Endothelial cell of umbilical vein (primary cell): Measurements from ENCODE around the gene DDHD1. TPM values are rescaled to one million over a fixed set of nuclear protein-coding genes. Genes with fewer than 3 reads are reported as not detected.

Experiments
- BruUV-seq: library from RNA; stranded (reverse); fragments of 400-500 nt; replicated peaks from 2 replicates; lab custom pipeline; 2021; lab: Mats Ljungman, UMichigan
- CTCF ChIA-PET: fragments of 300-600, 350-600 bp; sonication (Branson Sonifier 250); formaldehyde crosslinking; loops from one replicate; lab custom pipeline; 2021; ENCODE audit warnings: antibody characterized with exemption, inconsistent platforms; lab: Charles Lee
- POLR2A ChIA-PET: fragments of 300-600, 350-600 bp; sonication (Branson Sonifier 250); formaldehyde crosslinking; loops from one replicate; lab custom pipeline; 2021; ENCODE audit warnings: antibody characterized with exemption, inconsistent platforms; lab: Charles Lee
- DNase-seq: peaks from one replicate; pipeline ENCODE4 v3.0.0-alpha.2; 2011; ENCODE audit warnings: low read depth, low spot score
- FAIRE-seq: peaks from 2 replicates; lab custom pipeline; 2011; peaks lifted over from hg19 to GRCh38; lab: Jason Lieb, UNC
- H2AFZ ChIP-seq: 2 replicates; pipeline ENCODE4 v1.6.0; 2012; ENCODE audit warnings: low read depth, low read length, control low read depth, inconsistent platforms
- H3K27ac ChIP-seq: 2 replicates; pipeline ENCODE4 v1.5.1; 2011; ENCODE audit warnings: low read depth, mild to moderate bottlenecking, control low read depth, low read length, moderate library complexity; ENCODE audit not compliant: insufficient read depth
- H3K27me3 ChIP-seq, 2 experiments: 2 replicates each; pipeline versions ENCODE4 v1.6.0 to v1.6.1; 2011; ENCODE audit warnings: low read length in 2 of 2, mixed read lengths in 1 of 2; ENCODE audit not compliant: control insufficient read depth in 2 of 2, insufficient read depth in 2 of 2
- H3K36me3 ChIP-seq, 2 experiments: 2 replicates in 1 of 2; 3 replicates in 1 of 2; pipeline ENCODE4 v1.5.1; 2011; ENCODE audit warnings: low read length in 2 of 2, mild to moderate bottlenecking in 1 of 2, moderate library complexity in 1 of 2; ENCODE audit not compliant: control insufficient read depth in 2 of 2, insufficient read depth in 2 of 2; ENCODE audit errors: extremely low read depth in 1 of 2
- H3K4me1 ChIP-seq: 3 replicates; pipeline ENCODE4 v1.5.1; 2011; ENCODE audit warnings: mild to moderate bottlenecking, low read length; ENCODE audit not compliant: control insufficient read depth, insufficient read depth; ENCODE audit errors: extremely low read depth
- H3K4me2 ChIP-seq: 2 replicates; pipeline ENCODE4 v1.6.1; 2011; ENCODE audit warnings: low read length, control low read depth, mixed read lengths; ENCODE audit not compliant: insufficient read depth
- H3K4me3 ChIP-seq, 3 experiments: fragments of 200-600 bp in 1 of 3; sonication (generic), shearing (Covaris generic) in 1 of 3; replicated peaks in 1 of 3; 2 replicates each; pipeline ENCODE4 v1.5.1; 2011 to 2016; ENCODE audit warnings: control low read depth in 3 of 3, low read length in 3 of 3, mild to moderate bottlenecking in 2 of 3, inconsistent platforms in 1 of 3, low read depth in 1 of 3, moderate library complexity in 1 of 3; ENCODE audit not compliant: insufficient read depth in 1 of 3
- H3K79me2 ChIP-seq: 2 replicates; pipeline ENCODE4 v1.6.0; 2012; ENCODE audit warnings: low read length, inconsistent platforms; ENCODE audit not compliant: control insufficient read depth, insufficient read depth
- H3K9ac ChIP-seq: replicated peaks from 2 replicates; pipeline ENCODE3; 2011; ENCODE audit warnings: low read length, control low read depth; ENCODE audit not compliant: insufficient read depth; ENCODE audit errors: extremely low read depth
- H3K9me1 ChIP-seq: replicated peaks from 3 replicates; pipeline ENCODE4 v1.6.0; 2011; ENCODE audit warnings: mild to moderate bottlenecking, low read length; ENCODE audit not compliant: control insufficient read depth, insufficient read depth; ENCODE audit errors: extremely low read depth
- H3K9me3 ChIP-seq: replicated peaks from 2 replicates; pipeline ENCODE4 v1.5.1; 2012; ENCODE audit warnings: low read length, inconsistent platforms; ENCODE audit not compliant: control insufficient read depth, insufficient read depth
- H4K20me1 ChIP-seq: replicated peaks from 2 replicates; pipeline ENCODE3; 2011; ENCODE audit warnings: mild to moderate bottlenecking, low read length; ENCODE audit not compliant: control insufficient read depth, insufficient read depth; ENCODE audit errors: extremely low read depth
- CTCF ChIP-seq, 2 donors: IDR thresholded peaks; 1 replicate in 1 of 2; 2 replicates in 1 of 2; pipeline ENCODE4 v1.5.1; 2011; ENCODE audit warnings: low read length in 2 of 2, mild to moderate bottlenecking in 2 of 2, moderate library complexity in 2 of 2, control low read depth in 1 of 2, inconsistent platforms in 1 of 2, low read depth in 1 of 2; ENCODE audit not compliant: insufficient read depth in 1 of 2; ENCODE audit errors: extremely low read depth in 1 of 2
- EZH2 ChIP-seq: IDR thresholded peaks from 2 replicates; pipeline ENCODE4 v1.6.1; 2012; ENCODE audit warnings: borderline replicate concordance, low read depth, mild to moderate bottlenecking, moderate library complexity, low read length, inconsistent platforms; ENCODE audit not compliant: severe bottlenecking
- FOS ChIP-seq: IDR thresholded peaks from 2 replicates; pipeline ENCODE4 v1.6.1; 2011; ENCODE audit warnings: mild to moderate bottlenecking, low read length, moderate library complexity, borderline replicate concordance; ENCODE audit not compliant: insufficient read depth
- GATA2 ChIP-seq: IDR thresholded peaks from 2 replicates; pipeline ENCODE4 v1.7.0; 2011; ENCODE audit warnings: low read depth, mild to moderate bottlenecking, moderate library complexity, mixed read lengths, low read length; ENCODE audit not compliant: insufficient read length, insufficient read depth
- JUN ChIP-seq: IDR thresholded peaks from 2 replicates; pipeline ENCODE4 v1.6.1; 2011; ENCODE audit warnings: borderline replicate concordance, low read depth; ENCODE audit not compliant: insufficient read length, insufficient read depth
- MYC ChIP-seq: IDR thresholded peaks from one replicate; pipeline ENCODE4 v1.6.1; 2011; ENCODE audit warnings: mild to moderate bottlenecking, low read depth, low read length
- POLR2A ChIP-seq: IDR thresholded peaks from 2 replicates; pipeline ENCODE4 v1.6.1; 2012; ENCODE audit warnings: low read depth, mild to moderate bottlenecking, control low read depth, low read length
- POLR2AphosphoS5 ChIP-seq: IDR thresholded peaks from 2 replicates; pipeline ENCODE4 v1.6.1; 2012; ENCODE audit warnings: low read depth, mild to moderate bottlenecking, control low read depth, low read length, moderate library complexity; ENCODE audit not compliant: insufficient read depth
- dilution Hi-C: fragments of 300-500 bp; cut with MboI; formaldehyde crosslinking; loops from one replicate; pipeline ENCODE4 v1.15.0; 2019; ENCODE audit warnings: low sequenced_read_pairs; ENCODE audit not compliant: extremely low pct_ligation_motif_present
- intact Hi-C: fragments of 100-400 bp; cut with micrococcal nuclease; formaldehyde crosslinking; loops from one replicate; pipeline ENCODE4 v1.10.0; 2022
- polyA plus RNA-seq, 4 experiments: library from polyadenylated mRNA; depleted of rRNA in 3 of 4; stranded (reverse) in 3 of 4; unstranded in 1 of 4; fragments of >200 nt; gene quantifications; 2 replicates each; pipeline versions ENCODE4 v1.2.1 to v1.2.3, GENCODE V29; 2011 to 2012; ENCODE audit warnings: missing spikeins in 1 of 4
- total RNA-seq: library from RNA; stranded (reverse); gene quantifications from 2 replicates; pipeline ENCODE4 v1.2.3, GENCODE V29; 2021
- TF ChIP-seq, protein P1 (sequence below): IDR thresholded peaks from 2 replicates; pipeline ENCODE4 v1.6.1; 2011; ENCODE audit not compliant: insufficient read depth, insufficient read length

The DDHD1 gene
- total and polyA plus RNA-seq, 2 donors (not counting 3 experiments of a cell fraction or from before 2014, with no cell fraction given), result 2.7 to 12.4 TPM

DNA sequence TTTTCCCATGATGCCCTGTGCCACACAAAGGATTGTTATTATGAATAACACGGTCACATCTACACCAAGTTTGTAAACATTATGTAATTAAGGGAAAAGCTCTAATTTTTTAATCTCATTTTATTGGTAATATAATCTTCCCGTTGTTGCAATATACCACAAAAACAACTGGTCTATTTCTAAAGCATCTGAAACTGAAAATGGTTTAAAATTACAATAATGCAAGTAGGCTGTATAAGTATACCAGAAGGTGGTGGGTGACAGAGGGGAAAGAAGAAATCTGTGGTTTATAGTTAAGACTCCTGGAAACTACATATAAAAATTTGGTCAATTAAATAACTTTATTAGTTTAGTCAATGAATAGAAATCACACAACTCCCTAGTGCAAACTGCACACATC is 5.2 kb downstream of the DDHD1 start:
- H3K27me3 ChIP-seq, result no peaks in the 10 kb centered on the region
- dilution Hi-C loops (no loop called here), intact Hi-C loops (no loop called here)
- peaks cover 27% of the 10 kb centered on the region for H3K79me2 ChIP-seq
- H3K4me3 ChIP-seq, result no peak overlapping the region
- H3K27ac ChIP-seq, result no peak overlapping the region
- FAIRE-seq (no peak), DNase-seq (no peak)
- no peak overlapping the region for H3K4me2 ChIP-seq
- H3K9ac ChIP-seq, result no peak overlapping the region
- H3K4me1 ChIP-seq, result peaks cover 8% of the 10 kb centered on the region
- no peaks in the 10 kb centered on the region for H3K36me3 ChIP-seq
- BruUV-seq, result no TSS peak
- H2AFZ ChIP-seq, result no peak overlapping the region
- no peaks in the 10 kb centered on the region for H3K9me3 ChIP-seq
- TF ChIP-seq JUN, result no peak
- TF ChIP-seq FOS, result no peak
- TF ChIP-seq EZH2, result no peak
- no peak for TF ChIP-seq MYC
- no peak for TF ChIP-seq CTCF (IDR thresholded peaks at IDR 0.05; ENCODE audit: extremely low read depth in 1 of 2, insufficient read depth in 1 of 2, low read depth in 1 of 2, low read length in 2 of 2)
- TF ChIP-seq POLR2A, result no peak
- no peak for TF ChIP-seq GATA2
- TF ChIP-seq, protein P1, sequence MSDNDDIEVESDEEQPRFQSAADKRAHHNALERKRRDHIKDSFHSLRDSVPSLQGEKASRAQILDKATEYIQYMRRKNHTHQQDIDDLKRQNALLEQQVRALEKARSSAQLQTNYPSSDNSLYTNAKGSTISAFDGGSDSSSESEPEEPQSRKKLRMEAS, result no peak
- no peak for TF ChIP-seq POLR2AphosphoS5
- no peaks in the 10 kb centered on the region for H4K20me1 ChIP-seq
- H3K9me1 ChIP-seq, result no peaks in the 10 kb centered on the region
- POLR2A ChIA-PET, result no interaction called here
- CTCF ChIA-PET, result no interaction called here
